Amniotic stem cell (primary cell): ENCODE data around the gene STEAP3.

Experiments used
- DNase-seq: peaks from one replicate; lab custom pipeline; 2025; lab: John Stamatoyannopoulos, UW

Gene STEAP3

GRCh38 chr2:119246884-119247843 is 23.5 kb downstream of the STEAP3 start:
- DNase-seq, result no peak

- no peak for DNase-seq
These were observed 24.2 kb downstream of the STEAP3 start for GRCh38 chr2:119247844-119248271.

GRCh38 chr2:119248311-119248710 is 24.7 kb downstream of the STEAP3 start:
- DNase-seq, result no peak

GRCh38 chr2:119248751-119249150 is 25.1 kb downstream of the STEAP3 start:
- DNase-seq, result no peak

- DNase-seq, result no peak
These were observed 25.7 kb downstream of the STEAP3 start for GRCh38 chr2:119249311-119249710.

DNA sequence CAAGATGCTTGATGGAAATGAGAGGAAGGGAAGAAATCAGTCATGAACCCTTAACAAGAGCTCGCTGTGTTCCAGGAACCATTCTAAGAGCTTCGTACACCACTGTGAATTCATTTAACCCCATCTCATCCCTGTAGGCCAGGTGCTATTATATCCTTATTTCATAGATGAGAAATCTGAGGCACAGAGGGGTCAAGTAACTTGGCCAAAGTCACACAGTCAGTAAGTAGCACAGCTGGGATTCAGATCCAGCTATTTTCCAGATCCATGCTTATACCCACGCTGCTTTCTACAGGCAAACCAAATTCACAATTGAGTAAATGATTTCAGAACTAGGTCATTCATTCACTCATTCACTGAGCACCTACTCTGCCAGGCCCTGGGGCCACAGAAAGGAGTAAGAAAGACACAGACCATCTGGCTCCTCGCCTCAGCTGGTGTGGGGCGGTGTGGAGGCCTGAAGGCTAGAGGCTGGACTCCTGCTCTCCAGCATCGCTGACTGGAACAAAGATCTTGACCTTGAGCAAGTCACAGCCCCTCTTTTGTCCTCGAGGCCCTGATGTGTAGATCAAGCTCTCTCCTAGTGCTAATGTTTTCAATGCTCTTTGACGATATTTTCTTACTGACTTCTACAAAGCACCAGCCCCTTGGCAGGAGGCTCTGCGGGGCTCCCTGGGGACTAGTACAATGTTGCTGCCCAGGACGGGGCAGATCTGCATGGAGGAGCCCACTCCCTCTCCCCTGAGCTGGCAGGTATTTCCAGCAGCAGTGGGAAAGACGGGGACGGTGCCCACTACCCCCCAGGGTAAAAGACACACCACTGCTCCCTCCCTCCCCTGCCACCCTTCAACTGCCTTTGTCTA is 26.5 kb downstream of the STEAP3 start:
- DNase-seq, result no peak

- DNase-seq, result no peak
These were observed 27.2 kb downstream of the STEAP3 start for GRCh38 chr2:119250718-119251290.

DNA sequence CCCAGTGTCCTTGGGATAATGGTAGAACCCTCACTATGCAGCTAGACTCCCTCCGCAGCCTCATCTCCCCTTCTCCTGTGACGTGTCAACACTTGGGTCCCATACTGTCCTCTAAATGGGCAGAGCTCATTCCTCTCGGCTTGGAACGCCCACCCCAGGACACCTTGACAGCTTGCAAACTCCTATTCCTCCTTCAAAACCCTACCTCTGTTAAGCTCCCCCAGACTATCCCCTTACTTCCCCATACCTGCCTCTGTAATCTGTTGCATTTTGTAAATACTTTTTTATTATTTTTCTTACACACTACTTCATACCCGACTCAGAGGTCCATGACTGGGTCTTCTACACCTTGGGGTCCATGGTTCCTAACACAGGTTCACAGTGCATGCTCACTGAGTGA is 28.0 kb downstream of the STEAP3 start:
- no peak for DNase-seq

DNA sequence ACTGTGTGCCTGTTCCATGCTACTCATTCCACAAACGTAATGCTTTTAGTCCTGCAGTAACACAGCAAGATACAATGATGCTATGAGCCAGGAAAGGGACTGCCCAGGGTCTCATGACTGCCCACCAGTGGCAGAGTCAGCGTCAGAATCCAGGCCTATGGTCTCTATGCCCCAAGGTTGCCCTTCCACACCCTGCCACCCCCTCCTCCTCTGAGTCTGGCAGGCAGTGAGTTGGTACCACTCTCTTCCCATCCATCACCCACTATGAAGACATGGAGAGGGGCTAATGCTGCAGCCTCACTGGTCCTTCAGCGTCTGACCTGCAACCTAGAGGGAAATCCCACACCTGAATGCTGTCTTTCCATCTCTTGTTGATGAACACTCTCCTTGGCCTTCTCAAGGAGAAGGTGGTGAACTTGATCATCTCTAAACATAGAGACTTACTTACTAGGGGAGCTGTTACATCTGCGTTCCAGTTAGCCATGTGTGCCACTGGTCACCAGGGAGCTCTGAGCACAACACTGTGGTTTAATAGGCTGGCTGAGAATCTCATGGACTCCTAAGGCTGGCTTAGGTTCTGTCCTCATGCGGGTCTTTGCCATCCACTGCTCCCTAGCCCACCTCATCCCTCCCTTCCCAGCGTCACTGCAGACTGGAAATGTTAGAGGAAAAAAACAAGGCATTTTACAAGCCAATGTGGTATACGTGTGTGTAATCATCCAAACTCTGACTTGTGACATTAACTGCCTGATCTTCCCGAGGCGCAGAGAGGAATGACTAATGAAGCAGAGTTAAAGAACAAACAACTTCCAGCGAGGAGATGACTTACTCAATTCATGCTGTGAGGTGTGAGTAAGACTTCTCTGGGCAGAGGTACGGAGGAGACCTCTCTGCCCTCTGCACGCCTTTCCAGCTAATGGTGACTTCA is 28.8 kb downstream of the STEAP3 start:
- DNase-seq, result peak; percentile 82

DNA sequence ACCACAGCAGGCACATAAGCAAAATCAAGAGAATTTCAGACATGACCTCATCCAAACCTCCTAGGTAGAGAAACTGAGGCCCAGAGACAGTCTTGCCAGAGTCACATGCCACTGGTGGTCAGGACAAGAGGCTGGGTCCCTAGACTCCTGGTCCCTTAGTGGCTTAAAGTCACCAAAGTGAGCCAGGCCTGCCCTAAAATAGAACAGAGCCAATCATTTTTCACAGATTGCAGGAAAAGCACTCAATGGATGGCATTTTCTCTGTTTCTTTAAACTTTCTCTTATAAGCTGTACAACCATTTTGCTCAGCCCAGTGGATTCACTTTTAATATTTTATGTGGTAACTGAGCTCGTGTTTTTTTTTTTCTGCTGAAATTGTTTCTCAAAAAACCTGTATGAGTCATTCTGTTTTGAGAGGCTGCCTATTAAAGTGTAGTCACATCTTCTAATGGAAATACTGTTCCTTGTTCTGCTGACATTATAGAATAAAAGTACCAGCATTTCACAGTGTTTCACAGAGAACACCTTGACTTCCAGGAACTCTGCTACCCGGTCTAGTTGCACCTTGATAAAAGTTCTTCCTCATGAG is 29.6 kb downstream of the STEAP3 start:
- no peak for DNase-seq

- no peak for DNase-seq
These were observed 30.3 kb downstream of the STEAP3 start for GRCh38 chr2:119253760-119254600.

DNA sequence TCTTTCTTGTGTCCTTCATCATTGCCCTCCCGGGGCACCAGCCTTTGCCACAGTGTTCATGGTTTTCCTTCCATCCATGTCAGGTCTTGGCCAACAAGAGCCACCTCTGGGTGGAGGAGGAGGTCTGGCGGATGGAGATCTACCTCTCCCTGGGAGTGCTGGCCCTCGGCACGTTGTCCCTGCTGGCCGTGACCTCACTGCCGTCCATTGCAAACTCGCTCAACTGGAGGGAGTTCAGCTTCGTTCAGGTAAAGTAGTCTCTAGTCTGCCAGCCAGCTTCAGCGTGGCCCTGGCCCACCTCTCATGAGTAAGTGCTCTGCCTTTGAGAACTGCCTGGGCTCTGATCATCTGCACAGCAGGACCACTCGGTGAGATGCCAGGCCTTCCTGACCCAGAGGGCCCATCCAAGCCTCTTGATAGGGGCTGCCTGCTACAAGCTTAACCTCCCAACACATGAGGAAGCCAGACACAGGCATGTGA is 31.0 kb downstream of the STEAP3 start:
- DNase-seq, result no peak

- DNase-seq, result peak; percentile 78
These were observed 32.3 kb downstream of the STEAP3 start for GRCh38 chr2:119255760-119256581.

DNA sequence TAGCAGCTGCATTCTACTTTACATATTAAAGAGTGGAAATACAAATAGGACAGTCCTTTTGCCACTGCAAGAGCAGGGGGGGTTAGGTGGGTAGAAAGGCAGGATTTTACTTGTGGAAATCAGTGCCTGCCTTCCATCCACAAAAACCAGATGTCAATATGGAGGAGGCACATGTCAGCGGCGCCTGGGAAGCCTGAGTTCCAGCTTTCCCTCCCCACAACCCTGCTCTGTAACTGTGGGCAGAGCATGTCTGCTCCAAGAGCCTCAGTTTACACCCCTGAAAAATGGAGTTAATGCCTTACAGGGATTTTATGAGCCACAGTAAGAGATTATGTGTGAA is 32.9 kb downstream of the STEAP3 start:
- DNase-seq, result no peak

DNA sequence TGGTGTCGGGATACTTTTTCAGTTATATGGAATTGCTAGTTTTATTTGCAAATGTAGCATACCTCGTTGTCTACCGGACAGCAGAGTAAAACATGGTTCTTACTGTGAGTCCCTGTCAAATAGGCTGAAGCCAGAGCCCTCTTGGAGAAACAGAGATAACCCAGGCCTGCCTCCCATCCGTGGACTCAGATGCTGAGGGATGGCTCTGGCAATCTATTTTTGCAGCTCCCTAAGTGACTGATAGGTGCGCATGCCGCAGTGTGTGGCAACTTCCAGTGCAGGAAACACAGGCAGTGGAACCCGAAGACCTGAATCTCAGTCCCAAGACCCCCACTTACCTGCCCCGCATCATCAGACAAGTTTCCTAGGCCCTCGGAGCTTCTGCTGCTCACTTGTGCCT is 33.6 kb downstream of the STEAP3 start:
- DNase-seq, result no peak

- no peak for DNase-seq
These were observed 35.7 kb downstream of the STEAP3 start for GRCh38 chr2:119259296-119259860.

GRCh38 chr2:119260646-119261492 is 37.2 kb downstream of the STEAP3 start:
- no peak for DNase-seq
